Measurements from ENCODE around the gene SMAD5. TPM values are rescaled to one million over a fixed set of nuclear protein-coding genes. Genes with fewer than 3 reads are reported as not detected.

SMAD5 gene
- total RNA-seq, 1 donor from 2014 or later, result 68.5 TPM

- no peaks in the 10 kb centered on the region for H3K9me3 Mint-ChIP-seq (ENCODE audit: unreplicated experiment)
- H3K27ac Mint-ChIP-seq (ENCODE audit: unreplicated experiment), result no peak overlapping the region
- no peak overlapping the region for H3K4me3 Mint-ChIP-seq (ENCODE audit: unreplicated experiment)
- DNase-seq (ENCODE audit: low spot score), result no peak
- TF ChIP-seq CTCF (IDR thresholded peaks at IDR 0.05; ENCODE audit: unreplicated experiment), result no peak
- H3K36me3 Mint-ChIP-seq (ENCODE audit: low read depth, unreplicated experiment), result peaks cover 2% of the 10 kb centered on the region
- H3K27me3 Mint-ChIP-seq (ENCODE audit: unreplicated experiment), result no peaks in the 10 kb centered on the region
- H3K4me1 Mint-ChIP-seq (ENCODE audit: unreplicated experiment), result peaks cover 2% of the 10 kb centered on the region
Observed at GRCh38 chr5:136162008-136162407, 29.4 kb downstream of the SMAD5 start.

GRCh38 chr5:136164226-136164625 lies 31.6 kb downstream of the SMAD5 start:
- H3K27me3 Mint-ChIP-seq (ENCODE audit: unreplicated experiment), result no peaks in the 10 kb centered on the region
- no peak for DNase-seq (ENCODE audit: low spot score)
- H3K4me3 Mint-ChIP-seq (ENCODE audit: unreplicated experiment), result no peak overlapping the region
- no peak for TF ChIP-seq CTCF (IDR thresholded peaks at IDR 0.05; ENCODE audit: unreplicated experiment)
- no peak overlapping the region for H3K27ac Mint-ChIP-seq (ENCODE audit: unreplicated experiment)
- H3K9me3 Mint-ChIP-seq (ENCODE audit: unreplicated experiment), result no peaks in the 10 kb centered on the region
- H3K36me3 Mint-ChIP-seq (ENCODE audit: low read depth, unreplicated experiment), result peaks cover 13% of the 10 kb centered on the region
- no peaks in the 10 kb centered on the region for H3K4me1 Mint-ChIP-seq (ENCODE audit: unreplicated experiment)

GRCh38 chr5:136166909-136167308 lies 34.3 kb downstream of the SMAD5 start:
- Mint-ChIP-seq H3K27me3 (ENCODE audit: unreplicated experiment) (no peaks in the 10 kb centered on the region), H3K36me3 (ENCODE audit: low read depth, unreplicated experiment) (peaks cover 15% of the 10 kb centered on the region), H3K4me1 (ENCODE audit: unreplicated experiment) (peaks cover 4% of the 10 kb centered on the region), H3K9me3 (ENCODE audit: unreplicated experiment) (no peaks in the 10 kb centered on the region), H3K4me3 (ENCODE audit: unreplicated experiment) (no peak overlapping the region), H3K27ac (ENCODE audit: unreplicated experiment) (no peak overlapping the region)
- no peak for TF ChIP-seq CTCF (IDR thresholded peaks at IDR 0.05; ENCODE audit: unreplicated experiment)
- no peak for DNase-seq (ENCODE audit: low spot score)

GRCh38 chr5:136169218-136169617 lies 36.6 kb downstream of the SMAD5 start:
- peaks cover 15% of the 10 kb centered on the region for H3K36me3 Mint-ChIP-seq (ENCODE audit: low read depth, unreplicated experiment)
- H3K27ac Mint-ChIP-seq (ENCODE audit: unreplicated experiment), result no peak overlapping the region
- H3K4me3 Mint-ChIP-seq (ENCODE audit: unreplicated experiment), result no peak overlapping the region
- no peaks in the 10 kb centered on the region for H3K9me3 Mint-ChIP-seq (ENCODE audit: unreplicated experiment)
- DNase-seq (ENCODE audit: low spot score), result no peak
- H3K4me1 Mint-ChIP-seq (ENCODE audit: unreplicated experiment), result peaks cover 4% of the 10 kb centered on the region
- no peaks in the 10 kb centered on the region for H3K27me3 Mint-ChIP-seq (ENCODE audit: unreplicated experiment)
- no peak for TF ChIP-seq CTCF (IDR thresholded peaks at IDR 0.05; ENCODE audit: unreplicated experiment)

GRCh38 chr5:136174021-136174659 lies 41.5 kb downstream of the SMAD5 start:
- Mint-ChIP-seq H3K36me3 (ENCODE audit: low read depth, unreplicated experiment) (peaks cover 3% of the 10 kb centered on the region), H3K27me3 (ENCODE audit: unreplicated experiment) (no peaks in the 10 kb centered on the region), H3K27ac (ENCODE audit: unreplicated experiment) (no peak overlapping the region), H3K4me3 (ENCODE audit: unreplicated experiment) (no peak overlapping the region), H3K9me3 (ENCODE audit: unreplicated experiment) (no peaks in the 10 kb centered on the region), H3K4me1 (ENCODE audit: unreplicated experiment) (peaks cover 4% of the 10 kb centered on the region)
- peak; percentile 24 for TF ChIP-seq CTCF (IDR thresholded peaks at IDR 0.05; ENCODE audit: unreplicated experiment)
- no peak for DNase-seq (ENCODE audit: low spot score)

All from endothelial cell (in vitro differentiated cells).